ENCODE data around the gene NENF. TPM values are rescaled to one million over a fixed set of nuclear protein-coding genes. Genes with fewer than 3 reads are reported as not detected.

NENF gene
- total and polyA plus RNA-seq, 2 donors (not counting 1 experiment from before 2014, with no cell fraction given): 33.3 to 58.1 TPM

DNA sequence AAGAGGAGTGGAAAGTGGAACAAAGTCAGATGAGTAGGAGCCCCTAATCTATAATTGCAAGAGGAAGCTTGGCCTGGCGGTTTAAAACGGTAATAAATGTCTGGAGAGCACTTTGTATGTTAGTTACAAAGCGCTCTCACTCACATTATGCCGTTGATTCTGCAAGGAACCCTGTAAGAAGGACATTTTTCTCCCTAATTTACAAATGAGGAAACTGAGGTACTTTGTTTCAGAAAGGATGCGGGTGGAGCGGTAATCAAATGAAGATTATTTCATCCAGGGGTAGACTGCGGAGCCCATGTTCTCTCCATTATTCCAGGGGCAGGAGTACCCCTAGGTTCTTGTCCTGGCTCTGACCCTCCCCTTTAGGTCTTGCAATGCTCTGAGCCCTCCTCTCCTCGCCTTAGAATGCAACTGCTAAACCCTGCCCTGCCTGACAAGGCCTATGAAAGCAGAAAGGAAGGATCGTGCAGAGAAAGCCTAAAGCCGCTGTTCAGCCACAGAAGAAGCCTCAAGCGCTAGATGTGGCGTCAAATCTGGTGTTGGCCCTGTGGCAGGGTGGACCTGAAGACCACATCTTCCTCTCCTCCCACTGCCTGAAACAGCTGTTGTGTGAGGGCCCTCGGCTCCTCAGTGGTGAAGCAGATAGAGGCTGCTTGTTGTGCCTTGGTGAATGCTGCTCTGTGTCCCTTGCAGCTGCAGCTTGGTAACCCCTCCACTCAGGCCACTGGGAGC, 17.4 kb upstream of the NENF start:
- Histone ChIP-seq H3K36me3 (ENCODE audit: control insufficient read depth, insufficient read depth, low read length) (peaks cover 3% of the 10 kb centered on the region), H3K9me3 (ENCODE audit: control insufficient read depth, insufficient read depth, low read depth, low read length) (no peaks in the 10 kb centered on the region), H3K4me2 (ENCODE audit: extremely low read depth, insufficient read depth, low read length) (no peak overlapping the region), H3K4me3 (replicated peaks in 1 of 4; ENCODE audit: control extremely low read depth in 1 of 4, insufficient read depth in 1 of 4, low read depth in 3 of 4, low read length in 4 of 4) (peak overlapping the region in 2 of 4 experiments; percentile 75 to 93), H3K79me2 (ENCODE audit: control insufficient read depth, insufficient read depth, low read length) (no peaks in the 10 kb centered on the region), H3K4me1 (ENCODE audit: control insufficient read depth, extremely low read depth, insufficient read depth, low read length) (no peaks in the 10 kb centered on the region), H3K27me3 (ENCODE audit: control insufficient read depth, insufficient read depth, low read length) (no peaks in the 10 kb centered on the region), H3K27ac (ENCODE audit: insufficient read depth, low read length) (no peak overlapping the region), H3K9ac (ENCODE audit: insufficient read depth, low read length) (no peak overlapping the region), H2AFZ (ENCODE audit: low read length) (peak overlapping the region; percentile 93), H4K20me1 (ENCODE audit: control insufficient read depth, extremely low read depth, insufficient read depth, low read length) (no peaks in the 10 kb centered on the region)
- no peak for TF ChIP-seq EZH2 (IDR thresholded peaks at IDR 0.05; ENCODE audit: low read length, missing control alignments)
- TF ChIP-seq, protein P1, sequence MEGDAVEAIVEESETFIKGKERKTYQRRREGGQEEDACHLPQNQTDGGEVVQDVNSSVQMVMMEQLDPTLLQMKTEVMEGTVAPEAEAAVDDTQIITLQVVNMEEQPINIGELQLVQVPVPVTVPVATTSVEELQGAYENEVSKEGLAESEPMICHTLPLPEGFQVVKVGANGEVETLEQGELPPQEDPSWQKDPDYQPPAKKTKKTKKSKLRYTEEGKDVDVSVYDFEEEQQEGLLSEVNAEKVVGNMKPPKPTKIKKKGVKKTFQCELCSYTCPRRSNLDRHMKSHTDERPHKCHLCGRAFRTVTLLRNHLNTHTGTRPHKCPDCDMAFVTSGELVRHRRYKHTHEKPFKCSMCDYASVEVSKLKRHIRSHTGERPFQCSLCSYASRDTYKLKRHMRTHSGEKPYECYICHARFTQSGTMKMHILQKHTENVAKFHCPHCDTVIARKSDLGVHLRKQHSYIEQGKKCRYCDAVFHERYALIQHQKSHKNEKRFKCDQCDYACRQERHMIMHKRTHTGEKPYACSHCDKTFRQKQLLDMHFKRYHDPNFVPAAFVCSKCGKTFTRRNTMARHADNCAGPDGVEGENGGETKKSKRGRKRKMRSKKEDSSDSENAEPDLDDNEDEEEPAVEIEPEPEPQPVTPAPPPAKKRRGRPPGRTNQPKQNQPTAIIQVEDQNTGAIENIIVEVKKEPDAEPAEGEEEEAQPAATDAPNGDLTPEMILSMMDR (conservative IDR thresholded peaks at IDR 0.05 in 1 of 2, IDR thresholded peaks at IDR 0.05 in 1 of 2; ENCODE audit: low read depth in 1 of 2, low read length in 2 of 2): no peak
- DNase-seq (ENCODE audit: low read depth in 2 of 2): no peak

DNA sequence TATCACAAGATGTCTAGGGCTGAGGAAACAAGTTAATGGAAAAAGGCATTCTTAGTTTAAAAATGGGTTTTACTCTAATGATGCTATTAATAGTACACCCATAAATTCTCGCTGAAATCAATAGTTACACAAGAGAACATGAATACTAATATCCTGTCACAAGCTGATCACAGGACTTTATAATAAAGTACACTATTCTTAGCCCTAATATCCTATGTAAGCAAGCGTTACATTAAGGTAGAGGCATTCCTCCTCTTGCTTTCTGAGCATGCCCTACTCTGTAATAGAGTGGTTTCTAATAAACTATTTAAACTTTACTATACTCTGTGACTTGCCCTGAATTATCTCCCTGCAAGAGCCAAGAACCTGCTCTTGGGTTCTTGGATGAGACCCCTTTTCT, 11.6 kb upstream of the NENF start:
- H3K36me3 ChIP-seq (ENCODE audit: control insufficient read depth, insufficient read depth, low read length): no peaks in the 10 kb centered on the region
- no peak overlapping the region for H3K4me3 ChIP-seq (replicated peaks in 1 of 4; ENCODE audit: control extremely low read depth in 1 of 4, insufficient read depth in 1 of 4, low read depth in 3 of 4, low read length in 4 of 4)
- H2AFZ ChIP-seq (ENCODE audit: low read length): no peak overlapping the region
- H3K79me2 ChIP-seq (ENCODE audit: control insufficient read depth, insufficient read depth, low read length): no peaks in the 10 kb centered on the region
- no peak overlapping the region for H3K9ac ChIP-seq (ENCODE audit: insufficient read depth, low read length)
- no peak overlapping the region for H3K27ac ChIP-seq (ENCODE audit: insufficient read depth, low read length)
- no peaks in the 10 kb centered on the region for H4K20me1 ChIP-seq (ENCODE audit: control insufficient read depth, extremely low read depth, insufficient read depth, low read length)
- no peak overlapping the region for H3K4me2 ChIP-seq (ENCODE audit: extremely low read depth, insufficient read depth, low read length)
- no peak for TF ChIP-seq EZH2 (IDR thresholded peaks at IDR 0.05; ENCODE audit: low read length, missing control alignments)
- TF ChIP-seq, protein P1 (conservative IDR thresholded peaks at IDR 0.05 in 1 of 2, IDR thresholded peaks at IDR 0.05 in 1 of 2; ENCODE audit: low read depth in 1 of 2, low read length in 2 of 2): no peak
- H3K27me3 ChIP-seq (ENCODE audit: control insufficient read depth, insufficient read depth, low read length): peaks cover 8% of the 10 kb centered on the region
- no peaks in the 10 kb centered on the region for H3K4me1 ChIP-seq (ENCODE audit: control insufficient read depth, extremely low read depth, insufficient read depth, low read length)
- DNase-seq (ENCODE audit: low read depth in 2 of 2): no peak
- H3K9me3 ChIP-seq (ENCODE audit: control insufficient read depth, insufficient read depth, low read depth, low read length): no peaks in the 10 kb centered on the region

DNA sequence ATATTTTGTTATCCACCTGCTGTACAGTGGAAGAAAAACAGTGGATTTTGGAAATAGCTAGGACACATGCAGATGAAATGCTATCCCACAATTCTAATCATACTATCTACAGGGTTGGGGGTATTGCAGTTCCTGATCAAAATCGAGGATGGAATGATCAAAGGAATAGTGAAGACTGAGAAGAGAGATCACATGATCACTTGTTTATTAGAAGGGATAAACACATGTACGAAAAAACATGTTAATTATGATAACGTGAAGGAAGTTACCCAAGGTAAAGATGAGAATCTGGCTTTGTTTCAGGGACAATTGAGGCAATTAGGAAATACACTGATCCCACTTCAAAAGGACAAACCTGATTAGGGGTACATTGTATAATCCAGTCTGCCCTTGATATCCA, 8.8 kb upstream of the NENF start:
- Histone ChIP-seq H3K4me3 (replicated peaks in 1 of 4; ENCODE audit: control extremely low read depth in 1 of 4, insufficient read depth in 1 of 4, low read depth in 3 of 4, low read length in 4 of 4) (no peak overlapping the region), H3K27me3 (ENCODE audit: control insufficient read depth, insufficient read depth, low read length) (peaks cover 8% of the 10 kb centered on the region), H3K4me2 (ENCODE audit: extremely low read depth, insufficient read depth, low read length) (no peak overlapping the region)

More for the DNA sequence above, 8.8 kb upstream of the NENF start:
- no peak for TF ChIP-seq EZH2 (IDR thresholded peaks at IDR 0.05; ENCODE audit: low read length, missing control alignments)
- TF ChIP-seq, protein P1 (conservative IDR thresholded peaks at IDR 0.05 in 1 of 2, IDR thresholded peaks at IDR 0.05 in 1 of 2; ENCODE audit: low read depth in 1 of 2, low read length in 2 of 2): no peak
- DNase-seq (ENCODE audit: low read depth in 2 of 2): no peak
- Histone ChIP-seq H2AFZ (ENCODE audit: low read length) (no peak overlapping the region), H3K27ac (ENCODE audit: insufficient read depth, low read length) (no peak overlapping the region), H3K36me3 (ENCODE audit: control insufficient read depth, insufficient read depth, low read length) (no peaks in the 10 kb centered on the region), H3K79me2 (ENCODE audit: control insufficient read depth, insufficient read depth, low read length) (no peaks in the 10 kb centered on the region), H3K9ac (ENCODE audit: insufficient read depth, low read length) (no peak overlapping the region), H4K20me1 (ENCODE audit: control insufficient read depth, extremely low read depth, insufficient read depth, low read length) (no peaks in the 10 kb centered on the region), H3K9me3 (ENCODE audit: control insufficient read depth, insufficient read depth, low read depth, low read length) (no peaks in the 10 kb centered on the region), H3K4me1 (ENCODE audit: control insufficient read depth, extremely low read depth, insufficient read depth, low read length) (no peaks in the 10 kb centered on the region)
